Heart right ventricle (tissue), 16 donors: ENCODE measurements around the gene MGAT2. TPM values are rescaled to one million over a fixed set of nuclear protein-coding genes. Genes with fewer than 3 reads are reported as not detected.
"Not testable (repeated sequence)": the region's sequence is repeated elsewhere in the genome, so short reads cannot be mapped to it uniquely, and the experiment has no call there.

Experiments used
- ATAC-seq, 8 donors: fragments of 200-7000 bp; cut with Tn5 transposase; one replicate each; pipeline ENCODE4 v1.9.1; 2020; ENCODE audit warnings: mild to moderate bottlenecking in 8 of 8, moderate library complexity in 8 of 8, moderate number of reproducible peaks in 1 of 8
- DNase-seq, 2 donors: peaks; one replicate each; pipeline ENCODE4 v3.0.0-alpha.2; 2020
- H3K27ac ChIP-seq, 10 donors: fragments of 200-600 bp; sonication (generic) in 2 of 10; one replicate each; pipeline versions ENCODE4 v1.5.0 to v1.8.0; 2020 to 2022; ENCODE audit warnings: mild to moderate bottlenecking in 3 of 10
- H3K27me3 ChIP-seq, 7 donors: fragments of 200-600 bp; one replicate each; pipeline ENCODE4 v1.8.0; 2021 to 2022; ENCODE audit warnings: mild to moderate bottlenecking in 2 of 7
- H3K36me3 ChIP-seq, 9 donors: fragments of 200-600 bp; sonication (generic) in 1 of 9; one replicate each; pipeline versions ENCODE4 v1.5.0 to v1.8.0; 2020 to 2022; ENCODE audit warnings: mild to moderate bottlenecking in 2 of 9
- H3K4me1 ChIP-seq, 9 donors: fragments of 200-600 bp; sonication (generic) in 1 of 9; one replicate each; pipeline versions ENCODE4 v1.5.0 to v1.8.0; 2020 to 2022; ENCODE audit warnings: mild to moderate bottlenecking in 4 of 9
- H3K4me3 ChIP-seq, 10 donors: fragments of 200-600 bp; sonication (generic) in 2 of 10; one replicate each; pipeline versions ENCODE4 v1.5.0 to v1.8.0; 2020 to 2022; ENCODE audit warnings: mild to moderate bottlenecking in 7 of 10, moderate library complexity in 2 of 10
- H3K9me3 ChIP-seq, 11 donors: fragments of 200-600 bp in 10 of 11; sonication (generic) in 2 of 11; one replicate each; pipeline versions ENCODE4 v1.5.0 to v1.8.0; 2013 to 2022; ENCODE audit warnings: mild to moderate bottlenecking in 2 of 11, control low read depth in 1 of 11, moderate library complexity in 1 of 11
- WGBS, 2 donors: extraction: QIAGEN DNeasy Blood & Tissue Kit; methylation state at CpG; one replicate each; pipeline ENCODE4 v1.1.7; 2013; ENCODE audit warnings: inconsistent platforms in 1 of 2; 5-methylcytosine and 5-hydroxymethylcytosine counted together
- intact Hi-C, 10 donors: fragments of 100-400 bp; cut with DNase I; formaldehyde crosslinking; loops; one replicate each; pipeline versions ENCODE4 v1.11.1 to v1.14.2; 2022
- polyA plus RNA-seq, 2 donors: library from polyadenylated mRNA; stranded (reverse); fragments of 200-250 nt; gene quantifications; one replicate each; pipeline ENCODE4 v1.2.3, GENCODE V29; 2013
- total RNA-seq, 10 donors: library from RNA; stranded (reverse); fragmentation: NEBNext Ultra II Directional in 3 of 10; extraction: Animal tissue kit (Norgen Biotek cat#: 25700) in 3 of 10; gene quantifications; one replicate each; pipeline versions ENCODE4 v1.2.1 to v1.2.4, GENCODE V29; 2021 to 2023
- TF ChIP-seq, protein P1 (sequence below), 9 donors: fragments of 200-600 bp; sonication (generic) in 2 of 9; IDR thresholded peaks; one replicate each; pipeline versions ENCODE4 v1.5.0 to v1.8.0; 2021 to 2022; ENCODE audit warnings: antibody characterized with exemption in 9 of 9, mild to moderate bottlenecking in 5 of 9, moderate library complexity in 1 of 9
- donor health status: Arrhythmogenic right ventricular cardiomyopathy.
- donor health status: ischemic (EF 13 %, LVEDD 7.1; RV severe dilation, severe dysfunction).
- donor health status: healthy with polysubstance abuse.
- donor health status: DM: no; HTN: yes; CAD: no.
- donor health status: DM: no; HTN: no; CAD: no.
- donor health status: ischemic (EF 25% LVEDD 6.9; RV normal size, moderate dysfunction).
- donor health status: ischemic (EF 25% LVEDD 5.7; RV mildly dilated, moderate dysfunction).
- donor health status: healthy.
- donor health status: DM: yes; HTN: yes; CAD: no.
- donor health status: Ischemic cardiomyopathy.
- donor health status: ischemic (EF 35%, LVEDD 5.7; RV mildly dilated, moderate dysfunction).
- donor health status: nonischemic (EF 11% LVEDD 7.7; RV severe dilation, severe dysfunction).
- donor health status: DM: yes; HTN: yes; CAD: no.
- donor health status: PGD.
- donor health status: ischemic (EF 29% LVEDD 5.4; RV normal size, mild dysfunction).
- donor health status: nonischemic (EF 23%, LVEDD 6.1; RV moderate dilation, normal function).

The MGAT2 gene
- total and polyA plus RNA-seq, 12 donors, result 6.1 to 23.4 (median 14.3) TPM

- Histone ChIP-seq H3K36me3 (peaks cover 0 to 49% (median 14%) of the 10 kb centered on the region in 9 donors), H3K9me3 (no peaks in the 10 kb centered on the region), H3K27ac (no peak overlapping the region), H3K4me3 (no peak overlapping the region), H3K27me3 (no peaks in the 10 kb centered on the region), H3K4me1 (peaks cover 4 to 38% (median 20%) of the 10 kb centered on the region in 9 donors)
- ATAC-seq (no peak), DNase-seq (no peak)
- TF ChIP-seq, protein P1, sequence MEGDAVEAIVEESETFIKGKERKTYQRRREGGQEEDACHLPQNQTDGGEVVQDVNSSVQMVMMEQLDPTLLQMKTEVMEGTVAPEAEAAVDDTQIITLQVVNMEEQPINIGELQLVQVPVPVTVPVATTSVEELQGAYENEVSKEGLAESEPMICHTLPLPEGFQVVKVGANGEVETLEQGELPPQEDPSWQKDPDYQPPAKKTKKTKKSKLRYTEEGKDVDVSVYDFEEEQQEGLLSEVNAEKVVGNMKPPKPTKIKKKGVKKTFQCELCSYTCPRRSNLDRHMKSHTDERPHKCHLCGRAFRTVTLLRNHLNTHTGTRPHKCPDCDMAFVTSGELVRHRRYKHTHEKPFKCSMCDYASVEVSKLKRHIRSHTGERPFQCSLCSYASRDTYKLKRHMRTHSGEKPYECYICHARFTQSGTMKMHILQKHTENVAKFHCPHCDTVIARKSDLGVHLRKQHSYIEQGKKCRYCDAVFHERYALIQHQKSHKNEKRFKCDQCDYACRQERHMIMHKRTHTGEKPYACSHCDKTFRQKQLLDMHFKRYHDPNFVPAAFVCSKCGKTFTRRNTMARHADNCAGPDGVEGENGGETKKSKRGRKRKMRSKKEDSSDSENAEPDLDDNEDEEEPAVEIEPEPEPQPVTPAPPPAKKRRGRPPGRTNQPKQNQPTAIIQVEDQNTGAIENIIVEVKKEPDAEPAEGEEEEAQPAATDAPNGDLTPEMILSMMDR (IDR thresholded peaks at IDR 0.05), result no peak
- intact Hi-C loops, result no loop called here
- 85 to 92% methylated on average over 9 of the region's 9 CpGs for WGBS, 2 donors
These were observed 39.1 kb upstream of the MGAT2 start for GRCh38 chr14:49581209-49582112.

DNA sequence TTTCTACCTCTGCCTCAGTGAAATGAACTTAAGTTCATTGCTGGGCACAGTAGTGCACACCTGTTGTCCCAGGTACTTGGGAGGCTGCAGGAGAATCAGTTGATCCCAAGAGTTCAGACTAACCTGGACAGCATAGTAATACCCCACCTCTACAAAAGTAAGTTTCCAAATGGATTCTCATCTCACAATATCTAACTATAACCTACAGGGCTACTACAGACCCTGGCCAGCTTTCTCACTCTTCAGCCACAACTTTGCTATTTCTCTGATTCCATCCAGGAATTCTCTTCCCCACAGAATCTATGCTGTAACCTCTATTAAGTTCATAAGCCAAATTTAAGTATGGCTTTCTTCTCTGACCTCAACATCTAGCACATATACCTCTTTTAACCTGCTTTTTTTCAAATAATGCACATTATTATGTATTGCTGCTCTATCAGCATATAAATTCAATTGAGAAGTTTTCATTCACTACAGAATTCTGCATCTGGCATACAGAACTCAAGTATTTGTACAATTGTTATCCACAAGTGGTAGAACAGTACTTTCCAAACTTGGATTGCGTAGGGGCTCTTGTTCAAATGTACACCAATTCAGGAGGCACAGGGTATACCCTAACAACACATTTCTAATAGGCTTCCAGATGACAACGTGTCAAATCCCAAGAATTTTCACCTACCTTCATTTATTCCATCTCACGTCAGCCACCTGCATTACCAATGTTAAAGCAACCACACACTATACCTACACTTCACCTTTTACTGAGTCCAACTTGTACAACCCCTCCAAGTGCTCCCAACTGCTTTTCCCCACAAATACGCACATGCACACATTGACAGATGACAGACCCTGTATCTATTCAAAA, 38.3 kb upstream of the MGAT2 start:
- DNase-seq (no peak), ATAC-seq (no peak)
- Histone ChIP-seq H3K4me1 (peaks cover 4 to 43% (median 20%) of the 10 kb centered on the region in 9 donors), H3K4me3 (no peak overlapping the region), H3K27me3 (no peaks in the 10 kb centered on the region), H3K9me3 (no peaks in the 10 kb centered on the region), H3K27ac (no peak overlapping the region), H3K36me3 (peaks cover 0 to 41% (median 8%) of the 10 kb centered on the region in 9 donors)
- intact Hi-C loops, result no loop called here
- TF ChIP-seq, protein P1 (IDR thresholded peaks at IDR 0.05), result no peak
- WGBS, 2 donors, result 88 to 91% methylated on average over 4 of the region's 4 CpGs

- intact Hi-C loops, result no loop called here
- TF ChIP-seq, protein P1 (IDR thresholded peaks at IDR 0.05), result no peak
- H3K27me3 ChIP-seq, result no peaks in the 10 kb centered on the region
- DNase-seq, result no peak
- H3K4me3 ChIP-seq, result peak overlapping the region in 1 of 10 donors; percentile 94
- no peak overlapping the region for H3K27ac ChIP-seq
- H3K36me3 ChIP-seq, result peaks cover 0 to 35% (median 8%) of the 10 kb centered on the region in 9 donors
- no peaks in the 10 kb centered on the region for H3K9me3 ChIP-seq
- WGBS, 2 donors, result 93 to 96% methylated on average over 6 of the region's 6 CpGs
- no peak for ATAC-seq
- peaks cover 4 to 43% (median 20%) of the 10 kb centered on the region in 9 donors for H3K4me1 ChIP-seq
These were observed 37.0 kb upstream of the MGAT2 start for GRCh38 chr14:49583629-49584028.

DNA sequence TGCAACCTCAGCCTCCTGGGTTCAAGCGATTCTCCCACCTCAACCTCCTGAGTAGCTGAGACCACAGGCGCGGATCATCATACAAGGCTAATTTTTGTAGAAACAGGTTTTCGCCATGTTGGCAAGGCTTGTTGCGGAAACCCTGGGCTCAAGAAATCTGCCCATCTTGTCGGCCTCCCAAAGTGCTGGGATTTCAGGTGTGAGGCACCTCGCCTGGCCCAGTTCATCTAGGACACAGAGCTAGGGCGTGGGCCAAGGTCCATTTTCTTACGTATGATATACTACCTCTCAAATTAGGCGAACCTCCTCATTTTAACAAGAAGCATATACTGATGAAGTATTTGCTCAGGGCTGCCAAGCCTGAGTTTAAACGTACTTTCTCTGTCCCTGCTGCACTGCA, 36.5 kb upstream of the MGAT2 start:
- no peak for ATAC-seq
- WGBS, 2 donors, result 90 to 93% methylated on average over 11 of the region's 11 CpGs

DNA sequence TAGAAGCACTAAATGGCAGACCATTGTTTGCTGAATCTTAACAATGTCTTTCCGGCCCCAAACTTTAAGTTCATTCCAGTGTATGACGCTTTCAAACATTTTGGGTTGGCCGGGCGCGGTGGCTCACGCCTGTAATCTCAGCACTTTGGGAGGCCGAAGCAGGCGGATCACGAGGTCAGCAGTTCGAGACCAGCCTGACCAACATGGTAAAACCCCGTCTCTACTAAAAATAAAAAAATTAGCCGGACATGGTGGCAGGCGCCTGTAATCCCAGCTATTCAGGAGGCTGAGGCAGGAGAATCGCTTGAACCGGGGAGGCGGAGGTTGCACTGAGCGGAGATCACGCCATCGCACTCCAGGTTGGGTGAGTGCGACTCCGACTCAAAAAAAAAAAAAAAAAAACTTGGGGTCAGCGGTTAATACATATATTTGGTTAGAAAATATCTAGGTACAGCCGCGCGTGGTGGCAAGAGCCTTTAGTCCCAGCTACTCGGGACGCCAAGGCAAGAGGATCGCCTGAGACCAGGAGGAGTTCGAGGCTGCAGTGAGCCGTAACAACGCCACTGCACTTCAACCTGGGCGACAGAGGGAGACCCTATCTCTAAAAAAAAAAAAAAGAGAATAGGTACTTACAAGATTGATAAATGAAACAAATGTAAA, 35.5 kb upstream of the MGAT2 start:
- ATAC-seq, intact Hi-C loops, H3K9me3 ChIP-seq, H3K27me3 ChIP-seq, DNase-seq: not testable (repeated sequence)
- peaks cover 0 to 35% (median 8%) of the 10 kb centered on the region in 9 donors for H3K36me3 ChIP-seq
- 18 to 24% methylated on average over 32 of the region's 32 CpGs for WGBS, 2 donors
- H3K27ac ChIP-seq, result peak overlapping the region in 9 of 10 donors; percentile 86 to 97 (median 94)
- peak overlapping the region; percentile 77 to 99 (median 90) for H3K4me3 ChIP-seq
- peaks cover 4 to 43% (median 20%) of the 10 kb centered on the region in 9 donors for H3K4me1 ChIP-seq

More for the DNA sequence above, 36.5 kb upstream of the MGAT2 start:
- Histone ChIP-seq H3K4me3 (peak overlapping the region in 4 of 10 donors; percentile 3 to 94 (median 44)), H3K36me3 (peaks cover 0 to 35% (median 8%) of the 10 kb centered on the region in 9 donors), H3K9me3 (no peaks in the 10 kb centered on the region), H3K4me1 (peaks cover 4 to 43% (median 20%) of the 10 kb centered on the region in 9 donors), H3K27me3 (no peaks in the 10 kb centered on the region), H3K27ac (no peak overlapping the region)
- no peak for DNase-seq
- TF ChIP-seq, protein P1 (IDR thresholded peaks at IDR 0.05), result no peak
- intact Hi-C loops, result no loop called here
